Calu3 (cell line): ENCODE measurements around the gene MVD. TPM values are rescaled to one million over a fixed set of nuclear protein-coding genes. Genes with fewer than 3 reads are reported as not detected.

Source experiments
- BruUV-seq: library from RNA; stranded (reverse); fragments of 400-500 nt; replicated peaks from 2 replicates; lab custom pipeline; 2021; lab: Mats Ljungman, UMichigan
- CTCF ChIA-PET: fragments of 300-600 bp; sonication (Branson Sonifier 250); formaldehyde crosslinking; loops from one replicate; lab custom pipeline; 2022; ENCODE audit warnings: antibody characterized with exemption; lab: Charles Lee
- DNase-seq: peaks from one replicate; pipeline ENCODE4 v3.0.0; 2022
- H3K27ac Mint-ChIP-seq: one replicate; pipeline ENCODE4 v1.8.0; 2022; ENCODE audit warnings: mixed read lengths; ENCODE audit not compliant: unreplicated experiment
- H3K27me3 Mint-ChIP-seq: one replicate; pipeline ENCODE4 v1.8.0; 2022; ENCODE audit warnings: mixed read lengths; ENCODE audit not compliant: unreplicated experiment
- H3K36me3 Mint-ChIP-seq: one replicate; pipeline ENCODE4 v1.8.0; 2022; ENCODE audit warnings: mild to moderate bottlenecking, moderate library complexity, mixed read lengths; ENCODE audit not compliant: insufficient read depth, unreplicated experiment
- H3K4me1 Mint-ChIP-seq: one replicate; pipeline ENCODE4 v1.8.0; 2022; ENCODE audit warnings: mild to moderate bottlenecking, low read depth, mixed read lengths; ENCODE audit not compliant: unreplicated experiment
- H3K4me3 Mint-ChIP-seq: one replicate; pipeline ENCODE4 v1.8.0; 2022; ENCODE audit warnings: mild to moderate bottlenecking, low read depth, moderate library complexity, mixed read lengths; ENCODE audit not compliant: unreplicated experiment
- H3K9me3 Mint-ChIP-seq: one replicate; pipeline ENCODE4 v1.8.0; 2022; ENCODE audit warnings: low read depth, mixed read lengths; ENCODE audit not compliant: unreplicated experiment
- intact Hi-C: fragments of 100-400 bp; cut with micrococcal nuclease; formaldehyde crosslinking; loops from one replicate; pipeline ENCODE4 v1.10.0; 2022; ENCODE audit not compliant: unreplicated experiment
- total RNA-seq: library from RNA; stranded (reverse); gene quantifications from 2 replicates; pipeline ENCODE4 v1.2.3, GENCODE V29; 2022
- TF ChIP-seq, protein P1 (sequence below): fragments of 200-600 bp; IDR thresholded peaks from one replicate; pipeline ENCODE4 v1.8.0; 2022; ENCODE audit warnings: antibody characterized with exemption; ENCODE audit not compliant: unreplicated experiment

Gene MVD
- total RNA-seq, 1 experiment from 2014 or later, result 152 TPM

DNA sequence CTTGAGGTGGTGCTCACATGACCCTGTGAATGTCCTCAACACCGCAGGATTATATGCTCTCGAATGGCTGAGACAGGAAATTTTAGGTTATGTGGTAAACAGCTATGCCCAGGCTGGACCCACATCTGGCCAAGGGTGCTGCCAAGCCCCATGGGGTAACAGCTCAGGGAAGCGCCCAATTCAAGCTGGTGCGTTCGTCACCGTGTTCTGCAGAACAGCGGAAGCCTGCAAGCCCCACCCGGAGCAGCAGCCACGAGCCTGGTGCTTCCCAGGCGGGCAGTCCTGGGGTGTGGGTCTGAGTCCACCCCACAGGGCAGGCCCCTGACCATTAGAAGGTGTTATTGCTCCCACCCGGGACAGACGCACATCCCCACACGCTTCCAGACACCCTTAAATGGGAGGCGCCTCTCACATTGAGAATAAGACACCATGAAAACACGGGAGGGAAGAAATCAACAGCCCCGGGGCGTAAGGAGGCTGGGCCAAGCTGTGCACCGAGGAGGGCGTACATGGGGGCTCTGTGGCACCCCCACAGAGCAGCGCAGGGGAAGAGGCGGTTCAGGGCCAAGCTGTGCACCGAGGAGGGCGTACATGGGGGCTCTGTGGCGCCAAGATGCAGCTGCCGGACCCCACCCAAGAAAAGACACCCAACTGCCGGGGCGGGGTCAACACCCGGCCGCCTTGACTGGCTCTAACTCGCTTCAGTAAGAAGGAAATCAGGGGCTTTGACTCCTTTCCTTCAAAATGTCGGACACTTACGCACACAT is 9.1 kb downstream of the MVD start:
- H3K9me3 Mint-ChIP-seq, result no peaks in the 10 kb centered on the region
- no peaks in the 10 kb centered on the region for H3K27me3 Mint-ChIP-seq
- TF ChIP-seq, protein P1, sequence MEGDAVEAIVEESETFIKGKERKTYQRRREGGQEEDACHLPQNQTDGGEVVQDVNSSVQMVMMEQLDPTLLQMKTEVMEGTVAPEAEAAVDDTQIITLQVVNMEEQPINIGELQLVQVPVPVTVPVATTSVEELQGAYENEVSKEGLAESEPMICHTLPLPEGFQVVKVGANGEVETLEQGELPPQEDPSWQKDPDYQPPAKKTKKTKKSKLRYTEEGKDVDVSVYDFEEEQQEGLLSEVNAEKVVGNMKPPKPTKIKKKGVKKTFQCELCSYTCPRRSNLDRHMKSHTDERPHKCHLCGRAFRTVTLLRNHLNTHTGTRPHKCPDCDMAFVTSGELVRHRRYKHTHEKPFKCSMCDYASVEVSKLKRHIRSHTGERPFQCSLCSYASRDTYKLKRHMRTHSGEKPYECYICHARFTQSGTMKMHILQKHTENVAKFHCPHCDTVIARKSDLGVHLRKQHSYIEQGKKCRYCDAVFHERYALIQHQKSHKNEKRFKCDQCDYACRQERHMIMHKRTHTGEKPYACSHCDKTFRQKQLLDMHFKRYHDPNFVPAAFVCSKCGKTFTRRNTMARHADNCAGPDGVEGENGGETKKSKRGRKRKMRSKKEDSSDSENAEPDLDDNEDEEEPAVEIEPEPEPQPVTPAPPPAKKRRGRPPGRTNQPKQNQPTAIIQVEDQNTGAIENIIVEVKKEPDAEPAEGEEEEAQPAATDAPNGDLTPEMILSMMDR, result no peak
- H3K4me3 Mint-ChIP-seq, result no peak overlapping the region
- peaks cover 25% of the 10 kb centered on the region for H3K4me1 Mint-ChIP-seq
- H3K36me3 Mint-ChIP-seq, result peaks cover 95% of the 10 kb centered on the region
- DNase-seq, result no peak
- CTCF ChIA-PET, result no interaction called here
- intact Hi-C loops, result no loop called here
- BruUV-seq, result no TSS peak
- H3K27ac Mint-ChIP-seq, result no peak overlapping the region

DNA sequence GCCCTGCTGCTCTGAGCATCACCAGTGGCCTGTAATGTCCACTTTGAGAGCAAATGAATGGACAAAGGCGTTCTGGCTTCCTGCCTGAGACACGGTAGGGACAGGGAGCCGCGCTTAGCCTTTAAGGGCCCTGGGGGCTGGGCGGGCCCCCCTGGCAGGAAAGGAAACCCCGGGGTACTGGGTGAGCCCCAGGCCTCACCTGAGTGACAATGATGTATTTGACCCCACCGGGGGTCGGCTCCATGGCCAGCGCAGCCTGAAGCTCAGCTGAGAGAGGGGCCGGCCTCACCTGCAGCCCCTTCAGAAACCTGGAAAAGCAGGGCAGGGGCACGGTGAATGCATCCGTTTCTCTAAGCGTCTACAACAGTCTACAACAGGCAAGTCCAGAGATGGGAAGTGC is 9.8 kb downstream of the MVD start:
- CTCF ChIA-PET, result no interaction called here
- Mint-ChIP-seq H3K27me3 (no peaks in the 10 kb centered on the region), H3K9me3 (no peaks in the 10 kb centered on the region), H3K36me3 (peaks cover 98% of the 10 kb centered on the region), H3K27ac (no peak overlapping the region), H3K4me1 (peaks cover 25% of the 10 kb centered on the region), H3K4me3 (no peak overlapping the region)
- no peak for DNase-seq
- BruUV-seq, result no TSS peak
- intact Hi-C loops, result no loop called here
- TF ChIP-seq, protein P1, result no peak

DNA sequence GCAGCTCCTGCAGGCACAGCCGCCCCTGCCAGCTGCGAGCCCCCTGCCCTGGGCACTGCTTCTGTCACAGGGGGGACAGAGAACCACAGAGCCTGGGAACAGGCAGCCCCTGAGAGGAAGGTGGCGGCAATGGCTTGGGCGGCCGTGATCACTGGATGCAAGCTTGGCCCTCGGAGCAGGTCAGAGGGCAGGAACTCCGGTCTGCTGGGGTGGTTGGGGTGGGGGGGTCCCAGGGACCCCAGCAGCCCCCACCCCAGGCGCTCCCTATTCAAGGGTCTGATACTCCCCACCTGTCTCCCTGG is 10.2 kb downstream of the MVD start:
- CTCF ChIA-PET, result no interaction called here
- intact Hi-C loops, result no loop called here
- H3K4me3 Mint-ChIP-seq, result no peak overlapping the region
- H3K27ac Mint-ChIP-seq, result no peak overlapping the region
- BruUV-seq, result no TSS peak
- H3K27me3 Mint-ChIP-seq, result no peaks in the 10 kb centered on the region
- H3K4me1 Mint-ChIP-seq, result peaks cover 25% of the 10 kb centered on the region
- no peaks in the 10 kb centered on the region for H3K9me3 Mint-ChIP-seq
- TF ChIP-seq, protein P1, result no peak
- H3K36me3 Mint-ChIP-seq, result peaks cover 98% of the 10 kb centered on the region
- no peak for DNase-seq

DNA sequence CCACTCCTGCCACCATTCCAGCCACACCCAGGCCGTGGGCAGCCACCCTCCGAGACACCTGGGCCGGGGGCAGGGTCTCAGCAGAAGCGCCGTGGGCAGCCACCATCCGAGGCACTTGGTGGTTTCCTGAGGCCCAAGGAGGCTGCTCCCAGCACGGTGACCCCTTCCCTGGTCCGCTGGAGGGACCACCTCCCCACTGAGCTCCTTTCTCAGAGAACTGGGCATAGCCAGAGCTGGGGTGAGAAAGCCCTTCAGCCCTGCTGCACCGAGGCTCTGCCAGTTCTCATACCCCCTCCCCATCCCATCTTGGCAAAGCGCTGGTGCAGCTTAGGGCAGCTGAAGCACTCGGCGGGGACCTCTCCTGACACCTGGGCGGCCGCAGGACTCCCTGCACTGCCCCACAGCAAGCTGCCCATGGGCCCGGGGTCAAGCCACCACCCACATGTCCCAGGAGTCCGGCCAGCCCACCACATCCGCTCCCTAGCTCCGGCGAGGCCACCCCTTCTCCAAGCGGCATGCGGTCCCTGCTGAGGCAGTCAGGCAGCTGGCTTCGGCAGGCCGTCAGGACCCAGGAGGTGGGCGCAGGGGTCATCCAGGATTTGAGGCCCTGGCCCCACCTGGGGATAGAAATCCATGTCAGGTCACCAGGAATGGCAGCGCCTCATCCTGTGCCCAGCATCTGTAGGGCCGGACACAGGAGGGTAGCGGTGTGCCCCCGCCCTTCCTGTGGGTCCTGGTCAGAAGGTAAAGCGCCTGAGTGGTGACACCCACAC is 10.7 kb downstream of the MVD start:
- peaks cover 25% of the 10 kb centered on the region for H3K4me1 Mint-ChIP-seq
- H3K27ac Mint-ChIP-seq, result no peak overlapping the region
- peak overlapping the region; percentile 91 for H3K4me3 Mint-ChIP-seq
- intact Hi-C loops, result no loop called here
- no peaks in the 10 kb centered on the region for H3K27me3 Mint-ChIP-seq
- no peaks in the 10 kb centered on the region for H3K9me3 Mint-ChIP-seq
- no TSS peak for BruUV-seq
- DNase-seq, result no peak
- CTCF ChIA-PET, result interaction anchor here (0.6 kb wide), 1 partner anchor 67 kb away, joined by 3 read pairs; no protein-coding TSS in a partner anchor
- H3K36me3 Mint-ChIP-seq, result peaks cover 98% of the 10 kb centered on the region
- TF ChIP-seq, protein P1, result no peak
